Measurements from ENCODE around the gene ERICH4. TPM values are rescaled to one million over a fixed set of nuclear protein-coding genes. Genes with fewer than 3 reads are reported as not detected.
"Not testable (repeated sequence)": the region's sequence is repeated elsewhere in the genome, so short reads cannot be mapped to it uniquely, and the experiment has no call there.

The ERICH4 gene
- total and polyA plus RNA-seq, 2 of the 13 experiments (the other 11 are each of a cell fraction or from before 2014, with no cell fraction given): 0.40 to 0.64 TPM

DNA sequence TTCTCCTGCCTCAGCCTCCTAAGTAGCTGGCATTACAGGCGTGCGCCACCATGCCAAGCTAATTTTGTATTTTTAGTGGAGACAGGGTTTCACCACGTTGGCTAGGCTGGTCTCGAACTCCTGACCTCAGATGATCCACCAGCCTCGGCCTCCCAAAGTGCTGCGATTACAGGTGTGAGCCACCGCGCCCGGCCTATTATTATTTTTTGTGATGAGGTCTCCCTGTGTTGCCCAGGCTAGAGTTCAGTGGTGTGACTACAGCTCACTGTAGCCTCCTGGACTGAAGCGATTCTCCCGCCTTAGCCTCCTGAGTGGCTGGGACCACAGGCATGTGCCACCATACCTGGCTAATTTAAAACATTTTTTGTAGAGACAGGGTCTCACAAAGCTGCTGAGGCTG lies 7.6 kb upstream of the ERICH4 start:
- H3K27me3 ChIP-seq (ENCODE audit: control insufficient read depth in 1 of 2, insufficient read depth in 2 of 2, low read length in 2 of 2); H4K20me1 ChIP-seq (ENCODE audit: insufficient read depth, low read length); in situ Hi-C loops (cut with HindIII; ENCODE audit: extremely low pct_ligation_motif_present, low pct_unique_long_range_greater_than_20kb); H3K4me2 ChIP-seq (ENCODE audit: low read depth, low read length); CTCF ChIA-PET (ENCODE audit: low intra/inter-chr PET ratio, low total read pairs); H3K9me3 ChIP-seq (ENCODE audit: low read length); H3K9ac ChIP-seq (ENCODE audit: insufficient read depth, low read depth, low read length); H2AFZ ChIP-seq (ENCODE audit: low read length); H3K79me2 ChIP-seq (ENCODE audit: insufficient read depth, low read length); H3K4me3 ChIP-seq (replicated peaks in 1 of 3; ENCODE audit: insufficient read depth in 1 of 3, low read depth in 2 of 3, low read length in 3 of 3); FAIRE-seq; DNase-seq (ENCODE audit: low spot score); H3K27ac ChIP-seq (ENCODE audit: extremely low read length, insufficient read depth, low read length); intact Hi-C loops (cut with micrococcal nuclease; ENCODE audit: unreplicated experiment); BruUV-seq (replicated peaks); ATAC-seq: not testable (repeated sequence)
- POLR2A ChIA-PET: interaction anchor here (0.7 to 1.5 kb wide), 2 partner anchors 9 to 25 kb away, joined by 3 to 4 read pairs; partner anchors contain the start of gene B3GNT8
- Histone ChIP-seq H3K4me1 (ENCODE audit: insufficient read depth, low read length) (peaks cover 34% of the 10 kb centered on the region), H3K36me3 (replicated peaks in 1 of 2; ENCODE audit: control insufficient read depth in 1 of 2, insufficient read depth in 2 of 2, low read length in 2 of 2) (peaks cover 11 to 26% of the 10 kb centered on the region in 2 experiments; a peak in 4 of 5 replicates)
- 100% methylated on average over 11 of the region's 11 CpGs for WGBS (ENCODE audit: low lambda C conversion rate)

DNA sequence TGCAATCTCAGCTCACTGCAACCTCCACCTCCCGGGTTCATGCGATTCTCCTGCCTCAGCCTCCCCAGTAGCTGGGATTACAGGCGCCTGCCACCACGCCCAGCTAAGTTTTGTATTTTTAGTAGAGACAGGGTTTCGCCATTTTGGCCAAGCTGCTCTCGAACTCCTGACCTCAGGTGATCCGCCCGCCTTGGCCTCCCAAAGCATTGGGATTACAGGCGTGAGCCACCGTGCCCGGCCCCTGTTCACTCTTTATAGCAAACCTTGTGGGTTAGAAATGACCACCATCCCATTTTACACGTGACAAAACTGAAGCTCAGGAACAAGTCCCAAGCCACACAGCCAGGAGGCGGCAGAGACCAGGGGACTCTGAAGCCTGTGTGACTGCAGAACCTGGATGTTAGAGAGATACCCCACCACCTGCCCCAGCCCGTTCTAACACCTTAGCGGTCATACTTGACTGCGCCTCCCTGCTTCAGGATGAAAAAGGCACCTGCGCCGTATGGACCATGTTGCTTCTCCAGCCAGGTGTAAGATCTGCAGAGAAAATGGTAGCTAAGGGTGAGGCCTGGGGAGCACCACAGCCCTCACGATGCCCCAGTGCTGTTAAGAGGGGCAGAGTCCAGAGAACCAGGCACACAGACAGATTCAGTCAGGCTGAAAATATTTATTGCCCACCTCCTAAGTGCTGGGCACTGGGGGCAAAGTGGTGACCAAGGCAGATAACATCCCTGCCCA lies 6.9 kb upstream of the ERICH4 start:
- Histone ChIP-seq H3K9me3 (ENCODE audit: low read length) (no peaks in the 10 kb centered on the region), H3K9ac (ENCODE audit: insufficient read depth, low read depth, low read length) (no peak overlapping the region), H3K27ac (ENCODE audit: extremely low read length, insufficient read depth, low read length) (no peak overlapping the region), H3K79me2 (ENCODE audit: insufficient read depth, low read length) (peaks cover 3% of the 10 kb centered on the region), H4K20me1 (ENCODE audit: insufficient read depth, low read length) (no peaks in the 10 kb centered on the region), H3K36me3 (replicated peaks in 1 of 2; ENCODE audit: control insufficient read depth in 1 of 2, insufficient read depth in 2 of 2, low read length in 2 of 2) (peaks cover 10 to 26% of the 10 kb centered on the region in 2 experiments; a peak in 4 of 5 replicates), H2AFZ (ENCODE audit: low read length) (no peak overlapping the region), H3K4me3 (replicated peaks in 1 of 3; ENCODE audit: insufficient read depth in 1 of 3, low read depth in 2 of 3, low read length in 3 of 3) (no peak overlapping the region), H3K27me3 (ENCODE audit: control insufficient read depth in 1 of 2, insufficient read depth in 2 of 2, low read length in 2 of 2) (no peaks in the 10 kb centered on the region), H3K4me2 (ENCODE audit: low read depth, low read length) (no peak overlapping the region), H3K4me1 (ENCODE audit: insufficient read depth, low read length) (peaks cover 40% of the 10 kb centered on the region)
- DNase-seq (ENCODE audit: low spot score) (no peak), FAIRE-seq (no peak), ATAC-seq (no peak)
- in situ Hi-C loops (cut with HindIII; ENCODE audit: extremely low pct_ligation_motif_present, low pct_unique_long_range_greater_than_20kb) (no loop called here), intact Hi-C loops (cut with micrococcal nuclease; ENCODE audit: unreplicated experiment) (no loop called here)
- no TSS peak for BruUV-seq (replicated peaks)
- 97% methylated on average over 13 of the region's 19 CpGs for WGBS (ENCODE audit: low lambda C conversion rate)
- CTCF ChIA-PET (ENCODE audit: low intra/inter-chr PET ratio, low total read pairs): no interaction called here
- TF ChIP-seq, protein P1, sequence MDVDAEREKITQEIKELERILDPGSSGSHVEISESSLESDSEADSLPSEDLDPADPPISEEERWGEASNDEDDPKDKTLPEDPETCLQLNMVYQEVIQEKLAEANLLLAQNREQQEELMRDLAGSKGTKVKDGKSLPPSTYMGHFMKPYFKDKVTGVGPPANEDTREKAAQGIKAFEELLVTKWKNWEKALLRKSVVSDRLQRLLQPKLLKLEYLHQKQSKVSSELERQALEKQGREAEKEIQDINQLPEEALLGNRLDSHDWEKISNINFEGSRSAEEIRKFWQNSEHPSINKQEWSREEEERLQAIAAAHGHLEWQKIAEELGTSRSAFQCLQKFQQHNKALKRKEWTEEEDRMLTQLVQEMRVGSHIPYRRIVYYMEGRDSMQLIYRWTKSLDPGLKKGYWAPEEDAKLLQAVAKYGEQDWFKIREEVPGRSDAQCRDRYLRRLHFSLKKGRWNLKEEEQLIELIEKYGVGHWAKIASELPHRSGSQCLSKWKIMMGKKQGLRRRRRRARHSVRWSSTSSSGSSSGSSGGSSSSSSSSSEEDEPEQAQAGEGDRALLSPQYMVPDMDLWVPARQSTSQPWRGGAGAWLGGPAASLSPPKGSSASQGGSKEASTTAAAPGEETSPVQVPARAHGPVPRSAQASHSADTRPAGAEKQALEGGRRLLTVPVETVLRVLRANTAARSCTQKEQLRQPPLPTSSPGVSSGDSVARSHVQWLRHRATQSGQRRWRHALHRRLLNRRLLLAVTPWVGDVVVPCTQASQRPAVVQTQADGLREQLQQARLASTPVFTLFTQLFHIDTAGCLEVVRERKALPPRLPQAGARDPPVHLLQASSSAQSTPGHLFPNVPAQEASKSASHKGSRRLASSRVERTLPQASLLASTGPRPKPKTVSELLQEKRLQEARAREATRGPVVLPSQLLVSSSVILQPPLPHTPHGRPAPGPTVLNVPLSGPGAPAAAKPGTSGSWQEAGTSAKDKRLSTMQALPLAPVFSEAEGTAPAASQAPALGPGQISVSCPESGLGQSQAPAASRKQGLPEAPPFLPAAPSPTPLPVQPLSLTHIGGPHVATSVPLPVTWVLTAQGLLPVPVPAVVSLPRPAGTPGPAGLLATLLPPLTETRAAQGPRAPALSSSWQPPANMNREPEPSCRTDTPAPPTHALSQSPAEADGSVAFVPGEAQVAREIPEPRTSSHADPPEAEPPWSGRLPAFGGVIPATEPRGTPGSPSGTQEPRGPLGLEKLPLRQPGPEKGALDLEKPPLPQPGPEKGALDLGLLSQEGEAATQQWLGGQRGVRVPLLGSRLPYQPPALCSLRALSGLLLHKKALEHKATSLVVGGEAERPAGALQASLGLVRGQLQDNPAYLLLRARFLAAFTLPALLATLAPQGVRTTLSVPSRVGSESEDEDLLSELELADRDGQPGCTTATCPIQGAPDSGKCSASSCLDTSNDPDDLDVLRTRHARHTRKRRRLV (CRISPR knock-in tag; IDR thresholded peaks at IDR 0.05): no peak
- TF ChIP-seq, protein P2, sequence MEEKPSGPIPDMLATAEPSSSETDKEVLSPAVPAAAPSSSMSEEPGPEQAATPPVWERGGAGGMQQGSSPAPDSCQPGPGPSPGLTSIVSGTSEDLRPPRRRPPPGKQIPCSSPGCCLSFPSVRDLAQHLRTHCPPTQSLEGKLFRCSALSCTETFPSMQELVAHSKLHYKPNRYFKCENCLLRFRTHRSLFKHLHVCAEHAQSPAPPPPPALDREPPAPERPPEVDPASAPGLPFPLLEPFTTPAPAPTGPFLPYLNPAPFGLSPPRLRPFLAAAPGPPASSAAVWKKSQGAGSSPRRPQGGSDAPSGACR (CRISPR knock-in tag; IDR thresholded peaks at IDR 0.05): no peak
- TF ChIP-seq CHD4 (IDR thresholded peaks at IDR 0.05; ENCODE audit: borderline replicate concordance, low read length): no peak
- no peak for TF ChIP-seq MIER3 (CRISPR knock-in tag; IDR thresholded peaks at IDR 0.05; ENCODE audit: borderline replicate concordance)
- POLR2A ChIA-PET: interaction anchor here (0.7 to 4.7 kb wide), 3 partner anchors 8 to 26 kb away, joined by 3 to 55 read pairs (median 4); partner anchors contain the start of gene B3GNT8

All from HepG2 (cell line).